ENCODE data around the gene SDC4. TPM values are rescaled to one million over a fixed set of nuclear protein-coding genes. Genes with fewer than 3 reads are reported as not detected.

Gene SDC4
- total and polyA plus RNA-seq, 4 donors, result 54.4 to 147 (median 83.6) TPM

DNA sequence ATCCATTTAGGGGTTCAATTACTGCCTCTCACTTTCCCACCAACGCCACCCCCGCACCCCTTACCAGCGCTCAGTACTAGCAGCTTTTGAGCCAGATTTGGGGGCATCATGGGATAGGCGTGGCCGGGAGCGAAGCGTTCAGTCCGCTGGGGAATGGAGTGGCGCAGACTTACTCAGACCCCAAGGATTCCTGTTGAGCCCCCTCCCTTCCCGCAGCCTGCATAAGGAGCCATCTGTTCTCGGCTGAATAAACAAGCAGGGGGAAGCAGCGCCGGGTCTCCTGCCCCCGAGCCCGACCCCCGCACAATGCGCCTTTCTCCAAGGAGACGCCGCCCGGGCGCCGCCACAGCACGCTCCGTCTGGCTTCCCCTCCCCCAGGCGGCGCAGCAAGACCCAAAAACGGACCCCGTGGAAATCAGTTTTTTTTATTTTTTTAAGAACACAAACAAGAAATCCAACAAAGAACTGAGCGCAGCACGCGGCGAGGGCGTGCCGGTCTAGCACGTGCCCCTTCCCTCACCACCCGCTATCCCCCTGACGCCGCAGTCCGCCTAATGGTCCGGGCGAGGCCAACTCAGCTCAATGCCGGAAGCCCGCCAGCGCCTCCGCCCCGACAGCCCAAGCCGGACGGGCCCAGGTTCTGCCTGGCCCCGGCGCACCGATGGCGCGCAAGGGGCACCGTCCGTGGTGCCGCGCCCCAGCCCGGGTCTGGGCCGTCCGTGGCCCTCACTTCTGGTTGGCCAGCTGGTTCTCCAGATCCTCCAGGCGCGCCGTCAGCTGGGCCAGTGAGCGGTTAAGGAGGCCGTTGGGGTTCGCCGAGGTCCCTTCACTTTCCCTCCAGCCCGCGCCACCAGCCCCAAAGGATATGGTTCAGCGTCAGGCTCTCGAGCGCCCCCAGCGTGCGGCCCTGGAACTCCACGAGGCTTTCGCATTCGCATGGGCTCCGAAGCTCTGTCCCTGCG, 54.9 kb downstream of the SDC4 start:
- H3K4me3 ChIP-seq (ENCODE audit: low read depth in 1 of 3, low read length in 3 of 3), result peak overlapping the region; percentile 4 to 45 (median 17)
- WGBS, result 7% methylated on average over 79 of the region's 79 CpGs
- TF ChIP-seq RAD21 (IDR thresholded peaks at IDR 0.05), result peak; percentile 63 to 73
- TF ChIP-seq EGR1 (IDR thresholded peaks at IDR 0.05; ENCODE audit: low read depth in 2 of 2), result no peak
- TF ChIP-seq, protein P1, sequence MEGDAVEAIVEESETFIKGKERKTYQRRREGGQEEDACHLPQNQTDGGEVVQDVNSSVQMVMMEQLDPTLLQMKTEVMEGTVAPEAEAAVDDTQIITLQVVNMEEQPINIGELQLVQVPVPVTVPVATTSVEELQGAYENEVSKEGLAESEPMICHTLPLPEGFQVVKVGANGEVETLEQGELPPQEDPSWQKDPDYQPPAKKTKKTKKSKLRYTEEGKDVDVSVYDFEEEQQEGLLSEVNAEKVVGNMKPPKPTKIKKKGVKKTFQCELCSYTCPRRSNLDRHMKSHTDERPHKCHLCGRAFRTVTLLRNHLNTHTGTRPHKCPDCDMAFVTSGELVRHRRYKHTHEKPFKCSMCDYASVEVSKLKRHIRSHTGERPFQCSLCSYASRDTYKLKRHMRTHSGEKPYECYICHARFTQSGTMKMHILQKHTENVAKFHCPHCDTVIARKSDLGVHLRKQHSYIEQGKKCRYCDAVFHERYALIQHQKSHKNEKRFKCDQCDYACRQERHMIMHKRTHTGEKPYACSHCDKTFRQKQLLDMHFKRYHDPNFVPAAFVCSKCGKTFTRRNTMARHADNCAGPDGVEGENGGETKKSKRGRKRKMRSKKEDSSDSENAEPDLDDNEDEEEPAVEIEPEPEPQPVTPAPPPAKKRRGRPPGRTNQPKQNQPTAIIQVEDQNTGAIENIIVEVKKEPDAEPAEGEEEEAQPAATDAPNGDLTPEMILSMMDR (IDR thresholded peaks at IDR 0.05; ENCODE audit: low read depth, low read length, missing input control), result peak; percentile 87
- H3K27me3 ChIP-seq (ENCODE audit: control insufficient read depth in 4 of 4, insufficient read depth in 4 of 4, low read length in 3 of 4), result peaks cover 0 to 2% (median 0%) of the 10 kb centered on the region in 4 donors
- H3K36me3 ChIP-seq (ENCODE audit: control insufficient read depth in 4 of 4, insufficient read depth in 3 of 4, low read depth in 1 of 4, low read length in 3 of 4), result no peaks in the 10 kb centered on the region
- H3K4me1 ChIP-seq (ENCODE audit: control insufficient read depth in 4 of 4, insufficient read depth in 4 of 4, low read length in 3 of 4), result peaks cover 0 to 12% (median 6%) of the 10 kb centered on the region in 4 donors
- no peak overlapping the region for H3K9ac ChIP-seq (ENCODE audit: low read depth in 1 of 2, low read length in 2 of 2)
- peak; percentile 79 for DNase-seq (ENCODE audit: low spot score)
- H3K9me3 ChIP-seq (ENCODE audit: control insufficient read depth in 4 of 4, low read length in 3 of 4), result no peaks in the 10 kb centered on the region
- H3K27ac ChIP-seq (ENCODE audit: low read depth in 1 of 2, low read length in 2 of 2), result no peak overlapping the region

DNA sequence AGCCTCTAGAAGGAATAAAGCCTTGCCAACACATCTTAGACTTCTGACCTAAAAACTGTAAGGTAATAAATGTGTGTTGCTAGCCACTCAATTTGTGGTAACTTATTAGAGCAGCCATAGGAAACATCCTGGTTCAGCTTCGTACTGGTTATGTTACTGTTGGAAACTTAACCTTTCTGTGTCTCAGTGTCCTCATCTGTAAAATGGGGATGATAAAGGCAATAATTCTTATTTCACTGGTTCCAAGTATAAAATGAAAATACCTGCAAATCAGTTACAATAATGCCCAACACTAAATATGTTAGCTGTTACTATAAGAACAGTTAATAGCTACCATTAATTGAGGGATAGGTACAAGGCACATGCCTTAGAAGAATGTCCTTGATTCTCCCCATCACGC, 55.9 kb downstream of the SDC4 start:
- peaks cover 0 to 12% (median 6%) of the 10 kb centered on the region in 4 donors for H3K4me1 ChIP-seq (ENCODE audit: control insufficient read depth in 4 of 4, insufficient read depth in 4 of 4, low read length in 3 of 4)
- 80% methylated on average over 2 of the region's 2 CpGs for WGBS
- TF ChIP-seq, protein P2, sequence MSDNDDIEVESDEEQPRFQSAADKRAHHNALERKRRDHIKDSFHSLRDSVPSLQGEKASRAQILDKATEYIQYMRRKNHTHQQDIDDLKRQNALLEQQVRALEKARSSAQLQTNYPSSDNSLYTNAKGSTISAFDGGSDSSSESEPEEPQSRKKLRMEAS (IDR thresholded peaks at IDR 0.05), result no peak
- no peak for TF ChIP-seq SP1 (IDR thresholded peaks at IDR 0.05)
- TF ChIP-seq, protein P3, sequence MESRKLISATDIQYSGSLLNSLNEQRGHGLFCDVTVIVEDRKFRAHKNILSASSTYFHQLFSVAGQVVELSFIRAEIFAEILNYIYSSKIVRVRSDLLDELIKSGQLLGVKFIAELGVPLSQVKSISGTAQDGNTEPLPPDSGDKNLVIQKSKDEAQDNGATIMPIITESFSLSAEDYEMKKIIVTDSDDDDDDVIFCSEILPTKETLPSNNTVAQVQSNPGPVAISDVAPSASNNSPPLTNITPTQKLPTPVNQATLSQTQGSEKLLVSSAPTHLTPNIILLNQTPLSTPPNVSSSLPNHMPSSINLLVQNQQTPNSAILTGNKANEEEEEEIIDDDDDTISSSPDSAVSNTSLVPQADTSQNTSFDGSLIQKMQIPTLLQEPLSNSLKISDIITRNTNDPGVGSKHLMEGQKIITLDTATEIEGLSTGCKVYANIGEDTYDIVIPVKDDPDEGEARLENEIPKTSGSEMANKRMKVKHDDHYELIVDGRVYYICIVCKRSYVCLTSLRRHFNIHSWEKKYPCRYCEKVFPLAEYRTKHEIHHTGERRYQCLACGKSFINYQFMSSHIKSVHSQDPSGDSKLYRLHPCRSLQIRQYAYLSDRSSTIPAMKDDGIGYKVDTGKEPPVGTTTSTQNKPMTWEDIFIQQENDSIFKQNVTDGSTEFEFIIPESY (IDR thresholded peaks at IDR 0.05), result no peak
- no peak for TF ChIP-seq NR2F2 (IDR thresholded peaks at IDR 0.05)
- TF ChIP-seq GABPA (IDR thresholded peaks at IDR 0.05 in 1 of 2, conservative IDR thresholded peaks at IDR 0.05 in 1 of 2), result no peak
- TF ChIP-seq, protein P4, sequence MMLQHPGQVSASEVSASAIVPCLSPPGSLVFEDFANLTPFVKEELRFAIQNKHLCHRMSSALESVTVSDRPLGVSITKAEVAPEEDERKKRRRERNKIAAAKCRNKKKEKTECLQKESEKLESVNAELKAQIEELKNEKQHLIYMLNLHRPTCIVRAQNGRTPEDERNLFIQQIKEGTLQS (IDR thresholded peaks at IDR 0.05), result no peak
- no peak for TF ChIP-seq RAD21 (IDR thresholded peaks at IDR 0.05)
- TF ChIP-seq YY1 (IDR thresholded peaks at IDR 0.05), result no peak
- no peak for TF ChIP-seq FOXA1 (IDR thresholded peaks at IDR 0.05)
- TF ChIP-seq, protein P1 (IDR thresholded peaks at IDR 0.05; ENCODE audit: low read depth, low read length, missing input control), result no peak
- TF ChIP-seq EGR1 (IDR thresholded peaks at IDR 0.05; ENCODE audit: low read depth in 2 of 2), result no peak
- TF ChIP-seq RXRA (IDR thresholded peaks at IDR 0.05), result no peak
- no peak for TF ChIP-seq HNF4A (conservative IDR thresholded peaks at IDR 0.05)
- no peak for TF ChIP-seq FOXA2 (IDR thresholded peaks at IDR 0.05)
- no peak for TF ChIP-seq JUND (IDR thresholded peaks at IDR 0.05)
- no peak for TF ChIP-seq HNF4G (IDR thresholded peaks at IDR 0.05)
- TF ChIP-seq, protein P5, sequence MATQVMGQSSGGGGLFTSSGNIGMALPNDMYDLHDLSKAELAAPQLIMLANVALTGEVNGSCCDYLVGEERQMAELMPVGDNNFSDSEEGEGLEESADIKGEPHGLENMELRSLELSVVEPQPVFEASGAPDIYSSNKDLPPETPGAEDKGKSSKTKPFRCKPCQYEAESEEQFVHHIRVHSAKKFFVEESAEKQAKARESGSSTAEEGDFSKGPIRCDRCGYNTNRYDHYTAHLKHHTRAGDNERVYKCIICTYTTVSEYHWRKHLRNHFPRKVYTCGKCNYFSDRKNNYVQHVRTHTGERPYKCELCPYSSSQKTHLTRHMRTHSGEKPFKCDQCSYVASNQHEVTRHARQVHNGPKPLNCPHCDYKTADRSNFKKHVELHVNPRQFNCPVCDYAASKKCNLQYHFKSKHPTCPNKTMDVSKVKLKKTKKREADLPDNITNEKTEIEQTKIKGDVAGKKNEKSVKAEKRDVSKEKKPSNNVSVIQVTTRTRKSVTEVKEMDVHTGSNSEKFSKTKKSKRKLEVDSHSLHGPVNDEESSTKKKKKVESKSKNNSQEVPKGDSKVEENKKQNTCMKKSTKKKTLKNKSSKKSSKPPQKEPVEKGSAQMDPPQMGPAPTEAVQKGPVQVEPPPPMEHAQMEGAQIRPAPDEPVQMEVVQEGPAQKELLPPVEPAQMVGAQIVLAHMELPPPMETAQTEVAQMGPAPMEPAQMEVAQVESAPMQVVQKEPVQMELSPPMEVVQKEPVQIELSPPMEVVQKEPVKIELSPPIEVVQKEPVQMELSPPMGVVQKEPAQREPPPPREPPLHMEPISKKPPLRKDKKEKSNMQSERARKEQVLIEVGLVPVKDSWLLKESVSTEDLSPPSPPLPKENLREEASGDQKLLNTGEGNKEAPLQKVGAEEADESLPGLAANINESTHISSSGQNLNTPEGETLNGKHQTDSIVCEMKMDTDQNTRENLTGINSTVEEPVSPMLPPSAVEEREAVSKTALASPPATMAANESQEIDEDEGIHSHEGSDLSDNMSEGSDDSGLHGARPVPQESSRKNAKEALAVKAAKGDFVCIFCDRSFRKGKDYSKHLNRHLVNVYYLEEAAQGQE (IDR thresholded peaks at IDR 0.05), result no peak
- TF ChIP-seq TAF1 (conservative IDR thresholded peaks at IDR 0.05), result no peak
- no peak overlapping the region for H3K9ac ChIP-seq (ENCODE audit: low read depth in 1 of 2, low read length in 2 of 2)
- no peaks in the 10 kb centered on the region for H3K9me3 ChIP-seq (ENCODE audit: control insufficient read depth in 4 of 4, low read length in 3 of 4)
- no peak for DNase-seq (ENCODE audit: low spot score)
- H3K36me3 ChIP-seq (ENCODE audit: control insufficient read depth in 4 of 4, insufficient read depth in 3 of 4, low read depth in 1 of 4, low read length in 3 of 4), result no peaks in the 10 kb centered on the region
- no peak overlapping the region for H3K4me3 ChIP-seq (ENCODE audit: low read depth in 1 of 3, low read length in 3 of 3)
- H3K27ac ChIP-seq (ENCODE audit: low read depth in 1 of 2, low read length in 2 of 2), result no peak overlapping the region
- H3K27me3 ChIP-seq (ENCODE audit: control insufficient read depth in 4 of 4, insufficient read depth in 4 of 4, low read length in 3 of 4), result peaks cover 0 to 2% (median 0%) of the 10 kb centered on the region in 4 donors
